H9 (cell line): ENCODE measurements around the gene FAM3C. TPM values are rescaled to one million over a fixed set of nuclear protein-coding genes. Genes with fewer than 3 reads are reported as not detected.

Experiments
- DNase-seq: peaks from one replicate; pipeline ENCODE4 v3.0.0-alpha.2; 2017
- H2AFZ ChIP-seq: one replicate; pipeline ENCODE4 v1.6.1; 2013; ENCODE audit warnings: mild to moderate bottlenecking, low read length, control low read depth, moderate library complexity
- H2AK5ac ChIP-seq: 2 replicates; pipeline ENCODE4 v1.6.1; 2013; ENCODE audit warnings: low read length, control low read depth, mixed read lengths; ENCODE audit not compliant: insufficient read length
- H2BK120ac ChIP-seq: one replicate; pipeline ENCODE4 v1.6.1; 2013; ENCODE audit warnings: low read depth, mild to moderate bottlenecking, low read length, control low read depth, inconsistent platforms; ENCODE audit not compliant: poor library complexity, severe bottlenecking
- H2BK12ac ChIP-seq: 2 replicates; pipeline ENCODE4 v1.6.1; 2013; ENCODE audit warnings: low read length, control low read depth, mixed read lengths, low read depth; ENCODE audit not compliant: insufficient read length
- H2BK15ac ChIP-seq: 2 replicates; pipeline ENCODE4 v1.6.1; 2013; ENCODE audit warnings: low read depth, low read length, control low read depth
- H2BK20ac ChIP-seq: one replicate; pipeline ENCODE4 v1.6.1; 2013; ENCODE audit warnings: low read depth, mild to moderate bottlenecking, low read length, control low read depth, inconsistent platforms; ENCODE audit not compliant: poor library complexity, severe bottlenecking
- H2BK5ac ChIP-seq: 2 replicates; pipeline ENCODE4 v1.6.1; 2013; ENCODE audit warnings: low read length, control low read depth, mixed read lengths; ENCODE audit not compliant: insufficient read length
- H3K14ac ChIP-seq: 2 replicates; pipeline ENCODE4 v1.6.1; 2013; ENCODE audit warnings: low read length, control low read depth; ENCODE audit not compliant: insufficient read depth
- H3K18ac ChIP-seq: 2 replicates; pipeline ENCODE4 v1.6.1; 2013; ENCODE audit warnings: low read depth, mild to moderate bottlenecking, mixed read lengths, low read length, control low read depth; ENCODE audit not compliant: insufficient read length
- H3K23ac ChIP-seq: 2 replicates; pipeline ENCODE4 v1.6.1; 2013; ENCODE audit warnings: low read length, control low read depth, mixed read lengths, low read depth; ENCODE audit not compliant: insufficient read length
- H3K23me2 ChIP-seq: 2 replicates; pipeline ENCODE4 v1.6.1; 2013; ENCODE audit warnings: low read depth, mild to moderate bottlenecking, mixed read lengths, low read length, control low read depth; ENCODE audit not compliant: insufficient read length, poor library complexity, severe bottlenecking
- H3K27ac ChIP-seq: 2 replicates; pipeline ENCODE4 v1.5.1; 2013; ENCODE audit warnings: low read length, control low read depth, mixed read lengths, low read depth; ENCODE audit not compliant: insufficient read length
- H3K27me3 ChIP-seq: 2 replicates; pipeline ENCODE4 v1.6.1; 2013; ENCODE audit warnings: low read length, control low read depth, inconsistent platforms; ENCODE audit not compliant: insufficient read depth
- H3K4ac ChIP-seq: 2 replicates; pipeline ENCODE4 v1.6.1; 2013; ENCODE audit warnings: low read depth, mild to moderate bottlenecking, control low read depth, inconsistent platforms, low read length, moderate library complexity
- H3K4me1 ChIP-seq: 2 replicates; pipeline ENCODE4 v1.6.1; 2013; ENCODE audit warnings: low read length, control low read depth, inconsistent platforms; ENCODE audit not compliant: insufficient read depth
- H3K4me2 ChIP-seq: 2 replicates; pipeline ENCODE4 v1.6.1; 2013; ENCODE audit warnings: low read length, control low read depth, mixed read lengths; ENCODE audit not compliant: insufficient read length, insufficient read depth
- H3K56ac ChIP-seq: 2 replicates; pipeline ENCODE4 v1.6.1; 2013; ENCODE audit warnings: low read depth, mild to moderate bottlenecking, mixed read lengths, low read length, control low read depth; ENCODE audit not compliant: insufficient read length
- H3K79me1 ChIP-seq: 2 replicates; pipeline ENCODE4 v1.6.1; 2013; ENCODE audit warnings: low read depth, mild to moderate bottlenecking, moderate library complexity, low read length, control low read depth, inconsistent platforms; ENCODE audit not compliant: insufficient read depth, poor library complexity, severe bottlenecking
- H3K79me2 ChIP-seq: 2 replicates; pipeline ENCODE4 v1.6.1; 2013; ENCODE audit warnings: low read length, control low read depth, inconsistent platforms; ENCODE audit not compliant: insufficient read depth
- H3K9ac ChIP-seq: 2 replicates; pipeline ENCODE4 v1.6.1; 2013; ENCODE audit warnings: low read length, control low read depth, mixed read lengths; ENCODE audit not compliant: insufficient read length; ENCODE audit errors: extremely low read depth
- H3K9me3 ChIP-seq: one replicate; pipeline ENCODE4 v1.6.1; 2013; ENCODE audit warnings: low read depth, low read length, inconsistent platforms; ENCODE audit not compliant: control insufficient read depth
- H3T11ph ChIP-seq: one replicate; pipeline ENCODE4 v1.6.1; 2013; ENCODE audit warnings: mild to moderate bottlenecking, low read length, control low read depth, inconsistent platforms
- H4K20me1 ChIP-seq: one replicate; pipeline ENCODE4 v1.6.1; 2013; ENCODE audit not compliant: control insufficient read depth, insufficient read length, insufficient read depth
- H4K5ac ChIP-seq: 2 replicates; pipeline ENCODE4 v1.6.1; 2013; ENCODE audit warnings: low read depth, mild to moderate bottlenecking, mixed read lengths, low read length, control low read depth; ENCODE audit not compliant: insufficient read length
- H4K8ac ChIP-seq: replicated peaks from 2 replicates; pipeline ENCODE4 v1.6.1; 2013; ENCODE audit warnings: low read length, control low read depth, mixed read lengths, low read depth; ENCODE audit not compliant: insufficient read length
- H4K91ac ChIP-seq: 2 replicates; pipeline ENCODE4 v1.6.1; 2013; ENCODE audit warnings: low read depth, mild to moderate bottlenecking, moderate library complexity, mixed read lengths, low read length, control low read depth; ENCODE audit not compliant: insufficient read length
- H3K27ac Mint-ChIP-seq, 3 experiments: 2 replicates in 2 of 3; 3 replicates in 1 of 3; pipeline ENCODE4 v1.8.0; 2020 to 2021; ENCODE audit warnings: mixed read lengths in 3 of 3, mild to moderate bottlenecking in 1 of 3, moderate library complexity in 1 of 3
- H3K27me3 Mint-ChIP-seq: 2 replicates; pipeline ENCODE4 v1.8.0; 2021; ENCODE audit warnings: low read depth, mild to moderate bottlenecking, moderate library complexity, mixed read lengths
- H3K36me3 Mint-ChIP-seq, 3 experiments: 2 replicates in 2 of 3; 3 replicates in 1 of 3; pipeline ENCODE4 v1.8.0; 2020 to 2021; ENCODE audit warnings: low read depth in 3 of 3, mixed read lengths in 3 of 3; ENCODE audit not compliant: insufficient read depth in 1 of 3
- H3K4me1 Mint-ChIP-seq, 2 experiments: 2 replicates each; pipeline ENCODE4 v1.8.0; 2020; ENCODE audit warnings: mixed read lengths in 2 of 2
- H3K4me3 Mint-ChIP-seq, 2 experiments: 2 replicates in 1 of 2; 3 replicates in 1 of 2; pipeline ENCODE4 v1.8.0; 2020 to 2021; ENCODE audit warnings: mild to moderate bottlenecking in 2 of 2, mixed read lengths in 2 of 2, moderate library complexity in 1 of 2
- H3K9me3 Mint-ChIP-seq, 2 experiments: 2 replicates in 1 of 2; 3 replicates in 1 of 2; pipeline ENCODE4 v1.8.0; 2020; ENCODE audit warnings: mild to moderate bottlenecking in 2 of 2, mixed read lengths in 2 of 2, moderate library complexity in 1 of 2
- CTCF ChIP-seq: fragments of 200-600 bp; sonication (generic); conservative IDR thresholded peaks from 3 replicates; pipeline ENCODE4 v1.8.0; 2021; ENCODE audit warnings: antibody characterized with exemption, mild to moderate bottlenecking
- WGBS: extraction: QIAGEN DNeasy Blood & Tissue Kit; methylation state at CpG from one replicate; pipeline ENCODE4 v1.1.7; 2013; ENCODE audit warnings: missing lambda C conversion rate, low lambda C conversion rate, mixed read lengths; ENCODE audit not compliant: insufficient read length; ENCODE audit errors: extremely low coverage; 5-methylcytosine and 5-hydroxymethylcytosine counted together
- total RNA-seq: library from RNA; stranded (reverse); gene quantifications from 2 replicates; pipeline ENCODE4 v1.2.1, GENCODE V29; 2021

FAM3C gene
- total RNA-seq, 1 experiment from 2014 or later, result 64.5 TPM

DNA sequence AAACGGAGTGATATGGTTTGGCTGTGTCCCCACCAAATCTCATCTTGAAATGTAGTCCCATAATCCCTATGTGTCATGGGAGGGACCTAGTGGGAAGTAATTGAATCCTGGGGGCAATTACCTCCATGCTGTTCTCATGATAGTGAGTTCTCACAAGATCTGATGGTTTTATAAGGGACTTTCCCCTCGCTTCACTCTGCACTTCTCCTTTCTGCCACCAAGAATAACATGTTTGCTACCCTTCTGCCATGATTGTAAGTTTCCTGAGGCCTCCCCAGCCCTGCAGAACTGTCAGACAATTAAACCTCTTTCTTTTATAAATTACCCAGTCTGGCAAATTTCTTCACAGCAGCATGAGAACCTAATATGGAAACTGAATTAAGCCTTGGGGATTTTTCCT, 19.1 kb downstream of the FAM3C start:
- Histone ChIP-seq H3K4me1 (no peaks in the 10 kb centered on the region), H3K4me2 (no peak overlapping the region), H3K23me2 (no peaks in the 10 kb centered on the region), H3K18ac (no peak overlapping the region), H2BK20ac (no peak overlapping the region), H3K4ac (no peak overlapping the region), H3K9me3 (no peaks in the 10 kb centered on the region), H3K9ac (no peak overlapping the region), H2AFZ (no peak overlapping the region), H3K56ac (no peak overlapping the region), H2BK12ac (no peak overlapping the region), H3K79me1 (no peaks in the 10 kb centered on the region), H3K79me2 (no peaks in the 10 kb centered on the region; the same call in 1 of the 2 replicates), H2BK120ac (no peak overlapping the region), H3K27ac (no peak overlapping the region), H2BK5ac (no peak overlapping the region), H3K14ac (no peak overlapping the region), H3K23ac (no peak overlapping the region), H4K8ac (no peak overlapping the region), H2AK5ac (no peak overlapping the region), H4K20me1 (no peaks in the 10 kb centered on the region), H4K91ac (no peak overlapping the region), H2BK15ac (no peak overlapping the region), H3K27me3 (no peaks in the 10 kb centered on the region), H4K5ac (no peak overlapping the region), H3T11ph (no peak overlapping the region)
- no peak for DNase-seq
- H3K27ac Mint-ChIP-seq, result no peak overlapping the region
- H3K36me3 Mint-ChIP-seq, result peaks cover 5 to 45% (median 15%) of the 10 kb centered on the region in 3 experiments; a peak in 6 of 7 replicates
- no peaks in the 10 kb centered on the region for H3K9me3 Mint-ChIP-seq
- WGBS, result no CpG with 5 or more reads among the region's 2 CpGs
- no peak for TF ChIP-seq CTCF
- no peaks in the 10 kb centered on the region for H3K4me1 Mint-ChIP-seq
- no peaks in the 10 kb centered on the region for H3K27me3 Mint-ChIP-seq
- no peak overlapping the region for H3K4me3 Mint-ChIP-seq
